Liver (tissue), 9 donors: ENCODE data around the gene LSM12. TPM values are rescaled to one million over a fixed set of nuclear protein-coding genes. Genes with fewer than 3 reads are reported as not detected.
A peak's percentile ranks its signal among the peaks of the same experiment; 100 is the strongest.

Source experiments
- DNase-seq: peaks from one replicate; pipeline ENCODE4 v3.0.0-alpha.2; 2017; ENCODE audit warnings: low spot score
- H3K27ac ChIP-seq, 2 donors: one replicate each; pipeline ENCODE4 v1.7.0; 2013; ENCODE audit warnings: inconsistent platforms in 2 of 2, low read length in 2 of 2, control low read depth in 1 of 2, low read depth in 1 of 2, mild to moderate bottlenecking in 1 of 2
- H3K27me3 ChIP-seq, 4 donors: one replicate each; pipeline versions ENCODE4 v1.6.1 to v1.7.0; 2013; ENCODE audit warnings: low read length in 3 of 4, inconsistent platforms in 1 of 4, mild to moderate bottlenecking in 1 of 4, moderate library complexity in 1 of 4; ENCODE audit not compliant: control insufficient read depth in 4 of 4, insufficient read depth in 4 of 4
- H3K36me3 ChIP-seq, 4 donors: one replicate each; pipeline versions ENCODE4 v1.6.1 to v1.7.0; 2013; ENCODE audit warnings: low read length in 3 of 4, mild to moderate bottlenecking in 3 of 4, low read depth in 1 of 4, moderate library complexity in 1 of 4; ENCODE audit not compliant: control insufficient read depth in 4 of 4, insufficient read depth in 3 of 4
- H3K4me1 ChIP-seq, 4 donors: one replicate each; pipeline versions ENCODE4 v1.6.1 to v1.7.0; 2013; ENCODE audit warnings: low read length in 3 of 4, mild to moderate bottlenecking in 3 of 4, moderate library complexity in 1 of 4; ENCODE audit not compliant: control insufficient read depth in 4 of 4, insufficient read depth in 4 of 4
- H3K4me3 ChIP-seq, 3 donors: one replicate each; pipeline versions ENCODE4 v1.6.1 to v1.7.0; 2013; ENCODE audit warnings: low read length in 3 of 3, control low read depth in 1 of 3, low read depth in 1 of 3, mild to moderate bottlenecking in 1 of 3
- H3K9ac ChIP-seq, 2 donors: one replicate each; pipeline ENCODE4 v1.7.0; 2013; ENCODE audit warnings: low read length in 2 of 2, mild to moderate bottlenecking in 2 of 2, moderate library complexity in 2 of 2, control low read depth in 1 of 2, low read depth in 1 of 2
- H3K9me3 ChIP-seq, 4 donors: one replicate each; pipeline versions ENCODE4 v1.6.1 to v1.7.0; 2013; ENCODE audit warnings: low read length in 3 of 4; ENCODE audit not compliant: control insufficient read depth in 4 of 4
- ATF3 ChIP-seq: IDR thresholded peaks from 2 replicates; pipeline ENCODE4 v1.6.1; 2016; ENCODE audit warnings: antibody characterized with exemption
- CTCF ChIP-seq: fragments of 150-350 bp; IDR thresholded peaks from 2 replicates; pipeline ENCODE4 v1.5.1; 2017; ENCODE audit warnings: improper control_type of control experiment, low read depth, low read length; ENCODE audit not compliant: missing input control
- EGR1 ChIP-seq, 2 donors: IDR thresholded peaks; 2 replicates each; pipeline ENCODE4 v1.6.1; 2016 to 2018; ENCODE audit warnings: antibody characterized with exemption in 2 of 2, low read depth in 2 of 2
- FOXA2 ChIP-seq: IDR thresholded peaks from 2 replicates; pipeline ENCODE4 v1.6.1; 2016; ENCODE audit warnings: antibody characterized with exemption
- GABPA ChIP-seq, 2 donors: IDR thresholded peaks in 1 of 2; conservative IDR thresholded peaks in 1 of 2; 2 replicates each; pipeline ENCODE4 v1.6.1; 2016; ENCODE audit warnings: antibody characterized with exemption in 2 of 2, mild to moderate bottlenecking in 1 of 2, moderate library complexity in 1 of 2
- HNF4A ChIP-seq, 2 donors: conservative IDR thresholded peaks; 2 replicates each; pipeline ENCODE4 v1.6.1; 2016; ENCODE audit warnings: antibody characterized with exemption in 2 of 2, mild to moderate bottlenecking in 2 of 2
- HNF4G ChIP-seq: IDR thresholded peaks from 2 replicates; pipeline ENCODE4 v1.6.1; 2016; ENCODE audit warnings: antibody characterized with exemption
- JUND ChIP-seq, 2 donors: IDR thresholded peaks; 2 replicates each; pipeline ENCODE4 v1.6.1; 2016; ENCODE audit warnings: antibody characterized with exemption in 2 of 2
- MAX ChIP-seq: IDR thresholded peaks from 2 replicates; pipeline ENCODE4 v1.6.1; 2016; ENCODE audit warnings: antibody characterized with exemption
- NR2F2 ChIP-seq: IDR thresholded peaks from 2 replicates; pipeline ENCODE4 v1.6.1; 2016; ENCODE audit warnings: antibody characterized with exemption
- REST ChIP-seq: IDR thresholded peaks from 2 replicates; pipeline ENCODE4 v1.6.1; 2016; ENCODE audit warnings: antibody characterized with exemption, mild to moderate bottlenecking
- RXRA ChIP-seq, 2 donors: IDR thresholded peaks; 2 replicates each; pipeline ENCODE4 v1.6.1; 2017 to 2018; ENCODE audit warnings: antibody characterized with exemption in 2 of 2, mild to moderate bottlenecking in 1 of 2
- SP1 ChIP-seq: IDR thresholded peaks from 2 replicates; pipeline ENCODE4 v1.6.1; 2018; ENCODE audit warnings: antibody characterized with exemption, mild to moderate bottlenecking
- TAF1 ChIP-seq: conservative IDR thresholded peaks from 2 replicates; pipeline ENCODE4 v1.6.1; 2016; ENCODE audit warnings: antibody characterized with exemption, mild to moderate bottlenecking
- YY1 ChIP-seq: IDR thresholded peaks from 2 replicates; pipeline ENCODE4 v1.6.1; 2016; ENCODE audit warnings: antibody characterized with exemption, mild to moderate bottlenecking
- ZBTB33 ChIP-seq: IDR thresholded peaks from 2 replicates; pipeline ENCODE4 v1.6.1; 2016; ENCODE audit warnings: antibody characterized with exemption
- WGBS: extraction: QIAGEN DNeasy Blood & Tissue Kit; methylation state at CpG from one replicate; pipeline ENCODE4 v1.1.7; 2013; 5-methylcytosine and 5-hydroxymethylcytosine counted together
- polyA plus RNA-seq, 2 donors: library from polyadenylated mRNA; stranded (reverse) in 1 of 2; unstranded in 1 of 2; fragments of 200-250 nt in 1 of 2; fragments of >200 nt in 1 of 2; fragmentation: Nextera tagmentation in 1 of 2; extraction: Ambion mirVana in 1 of 2; gene quantifications; one replicate each; pipeline versions ENCODE4 v1.2.1 to v1.2.3, GENCODE V29; 2013 to 2015
- total RNA-seq, 2 donors: library from RNA; depleted of rRNA; stranded (reverse); fragments of >200 nt; gene quantifications; one replicate each; pipeline ENCODE4 v1.2.3, GENCODE V29; 2014
- donor health status: healthy.
- donor health status: healthy.
- donor health status: healthy.
- donor health status: healthy.
- donor health status: healthy.

Gene LSM12
- total and polyA plus RNA-seq, 4 donors: 12.1 to 31.9 (median 15.1) TPM

- H3K4me3 ChIP-seq: peak overlapping the region; percentile 66 to 85 (median 83)
- peak overlapping the region in 1 of 2 donors; percentile 86 for H3K27ac ChIP-seq
- peaks cover 0 to 10% (median 3%) of the 10 kb centered on the region in 4 donors for H3K36me3 ChIP-seq
- H3K27me3 ChIP-seq: no peaks in the 10 kb centered on the region
- no peaks in the 10 kb centered on the region for H3K9me3 ChIP-seq
- WGBS: 67% methylated on average over 2 of the region's 2 CpGs
- peaks cover 8 to 40% (median 31%) of the 10 kb centered on the region in 4 donors for H3K4me1 ChIP-seq
- peak overlapping the region in 1 of 2 donors; percentile 6 for H3K9ac ChIP-seq
- TF ChIP-seq RXRA (IDR thresholded peaks at IDR 0.05) (no peak), NR2F2 (no peak), MAX (no peak), JUND (IDR thresholded peaks at IDR 0.05) (no peak), EGR1 (IDR thresholded peaks at IDR 0.05; ENCODE audit: low read depth in 2 of 2) (no peak), TAF1 (no peak), YY1 (no peak), HNF4G (no peak), REST (no peak), ZBTB33 (no peak), CTCF (no peak), FOXA2 (no peak), ATF3 (no peak), GABPA (IDR thresholded peaks at IDR 0.05 in 1 of 2, conservative IDR thresholded peaks at IDR 0.05 in 1 of 2) (no peak)
- no peak for DNase-seq
Observed at GRCh38 chr17:44071772-44072171, 5.3 kb upstream of the LSM12 start.

- H3K36me3 ChIP-seq: peaks cover 0 to 10% (median 3%) of the 10 kb centered on the region in 4 donors
- no peaks in the 10 kb centered on the region for H3K27me3 ChIP-seq
- DNase-seq: no peak
- TF ChIP-seq CTCF (no peak), ZBTB33 (no peak), SP1 (no peak), HNF4A (conservative IDR thresholded peaks at IDR 0.05) (no peak), MAX (no peak), HNF4G (no peak)
- no peaks in the 10 kb centered on the region for H3K9me3 ChIP-seq
- H3K4me1 ChIP-seq: peaks cover 5 to 36% (median 26%) of the 10 kb centered on the region in 4 donors
- peak overlapping the region; percentile 86 to 88 for H3K27ac ChIP-seq
- WGBS: 6% methylated on average over 3 of the region's 3 CpGs
- peak overlapping the region; percentile 66 to 85 (median 83) for H3K4me3 ChIP-seq
- peak overlapping the region; percentile 61 to 64 for H3K9ac ChIP-seq
Observed at GRCh38 chr17:44071198-44071520, 4.7 kb upstream of the LSM12 start.
